ENCODE data around the gene STAMBP. TPM values are rescaled to one million over a fixed set of nuclear protein-coding genes. Genes with fewer than 3 reads are reported as not detected.
"Not testable (repeated sequence)": the region's sequence is repeated elsewhere in the genome, so short reads cannot be mapped to it uniquely, and the experiment has no call there.

STAMBP gene
- total RNA-seq, result 10 to 100 TPM; 40.7 to 93.1 (median 57.8) TPM
- 100 to 1,000 TPM in 1 of 3 donors, 10 to 100 TPM in 2; 54.4 to 101 (median 66.9) TPM for polyA plus RNA-seq
- long read RNA-seq, donor 1, full-length matches to known transcripts, result 26 of 40 reads
- long read RNA-seq, donor 1, partial matches to known transcripts, result 5 of 40 reads
- long read RNA-seq, donor 1, other reads (novel, unspliced or antisense), result 9 of 40 reads
- long read RNA-seq, donor 2, full-length matches to known transcripts, result 69 of 122 reads
- long read RNA-seq, donor 2, partial matches to known transcripts, result 24 of 122 reads
- long read RNA-seq, donor 2, other reads (novel, unspliced or antisense), result 29 of 122 reads

- peaks cover 44% of the 10 kb centered on the region for H3K4me1 ChIP-seq
- TF ChIP-seq CTCF (IDR thresholded peaks at IDR 0.05), result no peak
- intact Hi-C loops (cut with DNase I), result loop anchor here (10.0 kb wide), 5 partner anchors 96 to 506 kb away; partner anchors contain the start of genes BOLA3 (in 1 of the 2), DGUOK (in 1 of the 2) and TET3 (in 1 of the 2)
- peak within 1 kb of the TSS; percentile 99 for H3K27ac ChIP-seq
- peak within 1 kb of the TSS; percentile 92 for H3K4me3 ChIP-seq
- WGBS, 3 donors, result 0 to 1% (median 1%) methylated on average over 48 of the region's 48 CpGs
- peak; percentile 84 to 92 (median 90) for ATAC-seq
- peak; percentile 96 to 98 for DNase-seq
- peaks cover 2 to 20% of the 10 kb centered on the region in 2 donors for H3K36me3 ChIP-seq (ENCODE audit: insufficient read depth in 1 of 2, low read depth in 1 of 2)
- H3K9me3 ChIP-seq, result no peaks in the 10 kb centered on the region
- H3K27me3 ChIP-seq (ENCODE audit: insufficient read depth in 3 of 3, low read length in 2 of 3), result no peaks in the 10 kb centered on the region
These were observed at the start of gene STAMBP for GRCh38 chr2:73828818-73829570. Gene STAMBP, plus strand, starts transcription at chr2:73828961. Its CDS starts 1,896 bp downstream, at chr2:73830857.

GRCh38 chr2:73779467-73780236, 49.1 kb upstream of the STAMBP start, which contains the start of gene DUSP11:
Gene DUSP11, minus strand, starts transcription at chr2:73780103. Its CDS starts 129 bp downstream, at chr2:73779974.
- H3K4me3 ChIP-seq, result peak within 1 kb of the TSS; percentile 78
- H3K27ac ChIP-seq, result peak within 1 kb of the TSS; percentile 89
- H3K36me3 ChIP-seq (ENCODE audit: insufficient read depth in 1 of 2, low read depth in 1 of 2), result peaks cover 2 to 33% of the 10 kb centered on the region in 2 donors
- H3K4me1 ChIP-seq, result peaks cover 5% of the 10 kb centered on the region
- ATAC-seq (peak; percentile 99 to 100 (median 100)), DNase-seq (peak; percentile 95 to 97)
- TF ChIP-seq CTCF (IDR thresholded peaks at IDR 0.05), result peak; percentile 87
- WGBS, 3 donors, result 0% methylated on average over 38 to 40 of the region's 40 CpGs
- intact Hi-C loops (cut with DNase I), result loop anchor here in 1 of 2 donors (10.0 kb wide), 1 partner anchor 85 kb away; no protein-coding TSS in a partner anchor
- H3K9me3 ChIP-seq, result no peaks in the 10 kb centered on the region
- no peaks in the 10 kb centered on the region for H3K27me3 ChIP-seq (ENCODE audit: insufficient read depth in 3 of 3, low read length in 2 of 3)

- Histone ChIP-seq H3K4me3 (peak overlapping the region; percentile 78), H3K27ac (peak overlapping the region; percentile 89), H3K9me3 (no peaks in the 10 kb centered on the region), H3K36me3 (ENCODE audit: insufficient read depth in 1 of 2, low read depth in 1 of 2) (peaks cover 2 to 28% of the 10 kb centered on the region in 2 donors), H3K4me1 (peaks cover 5% of the 10 kb centered on the region), H3K27me3 (ENCODE audit: insufficient read depth in 3 of 3, low read length in 2 of 3) (no peaks in the 10 kb centered on the region)
- ATAC-seq (no peak), DNase-seq (no peak)
- intact Hi-C loops (cut with DNase I), result no loop called here
- 5 to 11% (median 9%) methylated on average over 7 of the region's 7 CpGs for WGBS, 3 donors
- no peak for TF ChIP-seq CTCF (IDR thresholded peaks at IDR 0.05)
These were observed 48.6 kb upstream of the STAMBP start for GRCh38 chr2:73780237-73780582.

- 64 to 71% (median 69%) methylated on average over 15 of the region's 15 CpGs for WGBS, 3 donors
- H3K27ac ChIP-seq; DNase-seq; intact Hi-C loops (cut with DNase I); H3K27me3 ChIP-seq (ENCODE audit: insufficient read depth in 3 of 3, low read length in 2 of 3); H3K36me3 ChIP-seq (ENCODE audit: insufficient read depth in 1 of 2, low read depth in 1 of 2); H3K9me3 ChIP-seq; H3K4me3 ChIP-seq; ATAC-seq; H3K4me1 ChIP-seq: not testable (repeated sequence)
These were observed 45.4 kb upstream of the STAMBP start for GRCh38 chr2:73783402-73783801.

- H3K27ac ChIP-seq; ATAC-seq; H3K27me3 ChIP-seq (ENCODE audit: insufficient read depth in 3 of 3, low read length in 2 of 3); DNase-seq; H3K4me1 ChIP-seq; H3K36me3 ChIP-seq (ENCODE audit: insufficient read depth in 1 of 2, low read depth in 1 of 2); H3K4me3 ChIP-seq; H3K9me3 ChIP-seq; intact Hi-C loops (cut with DNase I): not testable (repeated sequence)
- 22 to 45% (median 31%) methylated on average over 2 to 3 of the region's 3 CpGs for WGBS, 3 donors
These were observed 44.9 kb upstream of the STAMBP start, which contains the start of gene C2orf78 for GRCh38 chr2:73783883-73784282. Gene C2orf78, plus strand, starts transcription at chr2:73784183. Its CDS starts 127 bp downstream, at chr2:73784310.

Data from psoas muscle (tissue), 8 donors.